LNCAP (cell line): ENCODE results near the gene DOCK2.

Source experiments
- TF ChIP-seq, protein P1 (sequence below): fragments of 450-650 bp; IDR thresholded peaks from 2 replicates; pipeline ENCODE4 v1.5.1; 2017; ENCODE audit warnings: mild to moderate bottlenecking

The DOCK2 gene

DNA sequence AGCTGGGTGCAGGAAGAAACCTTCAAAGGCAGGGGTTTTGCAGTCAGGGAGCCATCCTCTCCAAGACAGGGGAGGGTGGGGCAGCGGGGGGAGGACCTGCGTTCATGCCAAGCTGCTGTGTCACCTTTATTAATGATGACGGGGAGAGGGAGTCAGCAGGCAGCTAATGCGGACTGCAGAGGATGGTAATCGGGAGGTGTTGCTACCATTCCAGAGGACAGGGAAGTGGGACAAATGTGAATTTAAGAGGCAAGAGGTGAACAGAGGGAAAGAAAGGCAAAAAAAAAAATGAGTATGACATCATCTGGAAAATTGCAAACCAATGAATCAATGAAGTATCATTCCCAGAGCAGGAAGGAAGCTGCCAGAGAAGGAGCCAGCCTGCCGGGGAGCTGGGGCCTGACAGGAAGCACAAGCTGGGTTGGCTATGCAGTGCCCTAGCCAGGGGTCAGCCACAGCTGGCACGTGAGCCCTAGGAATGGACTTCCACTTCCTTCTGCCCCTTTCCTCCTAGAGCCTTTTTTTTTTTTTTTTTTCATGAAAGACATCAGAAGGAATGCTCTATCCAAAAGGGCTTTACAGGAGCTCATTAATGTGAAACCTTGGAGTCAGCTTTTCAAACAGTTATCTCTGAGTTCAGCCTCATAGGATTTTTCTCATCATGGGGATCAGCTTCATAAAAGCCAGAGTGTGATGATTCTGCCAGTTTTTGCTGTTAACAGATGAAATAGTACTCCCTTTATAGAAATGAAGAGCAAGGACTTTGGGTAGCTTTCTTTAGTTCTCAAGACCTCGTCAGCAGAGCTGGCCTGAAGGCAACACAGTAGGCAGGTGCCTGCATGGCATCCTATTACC is 334.1 kb downstream of the DOCK2 start:
- TF ChIP-seq, protein P1, sequence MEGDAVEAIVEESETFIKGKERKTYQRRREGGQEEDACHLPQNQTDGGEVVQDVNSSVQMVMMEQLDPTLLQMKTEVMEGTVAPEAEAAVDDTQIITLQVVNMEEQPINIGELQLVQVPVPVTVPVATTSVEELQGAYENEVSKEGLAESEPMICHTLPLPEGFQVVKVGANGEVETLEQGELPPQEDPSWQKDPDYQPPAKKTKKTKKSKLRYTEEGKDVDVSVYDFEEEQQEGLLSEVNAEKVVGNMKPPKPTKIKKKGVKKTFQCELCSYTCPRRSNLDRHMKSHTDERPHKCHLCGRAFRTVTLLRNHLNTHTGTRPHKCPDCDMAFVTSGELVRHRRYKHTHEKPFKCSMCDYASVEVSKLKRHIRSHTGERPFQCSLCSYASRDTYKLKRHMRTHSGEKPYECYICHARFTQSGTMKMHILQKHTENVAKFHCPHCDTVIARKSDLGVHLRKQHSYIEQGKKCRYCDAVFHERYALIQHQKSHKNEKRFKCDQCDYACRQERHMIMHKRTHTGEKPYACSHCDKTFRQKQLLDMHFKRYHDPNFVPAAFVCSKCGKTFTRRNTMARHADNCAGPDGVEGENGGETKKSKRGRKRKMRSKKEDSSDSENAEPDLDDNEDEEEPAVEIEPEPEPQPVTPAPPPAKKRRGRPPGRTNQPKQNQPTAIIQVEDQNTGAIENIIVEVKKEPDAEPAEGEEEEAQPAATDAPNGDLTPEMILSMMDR: no peak

GRCh38 chr5:169971780-169972179 is 334.7 kb downstream of the DOCK2 start:
- TF ChIP-seq, protein P1: no peak

DNA sequence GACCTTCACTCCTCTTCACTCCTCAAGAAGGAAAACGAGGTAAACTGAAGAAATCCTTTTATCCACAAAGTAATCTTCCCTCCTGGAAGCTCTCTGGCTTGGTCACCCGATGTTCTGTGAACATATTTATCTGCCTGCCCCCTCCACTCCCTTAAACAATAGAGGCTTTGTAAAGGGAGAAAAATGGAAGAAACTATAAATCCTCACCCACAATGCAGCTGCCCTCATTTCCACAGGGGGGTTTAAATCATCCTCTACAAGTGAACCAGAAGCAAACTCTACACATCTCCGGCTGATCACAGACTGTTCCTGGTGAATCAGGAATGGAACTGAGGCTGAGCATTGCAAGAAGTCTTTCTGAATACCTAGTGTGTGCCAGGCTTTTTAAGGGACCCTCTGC is 336.0 kb downstream of the DOCK2 start:
- TF ChIP-seq, protein P1: no peak

DNA sequence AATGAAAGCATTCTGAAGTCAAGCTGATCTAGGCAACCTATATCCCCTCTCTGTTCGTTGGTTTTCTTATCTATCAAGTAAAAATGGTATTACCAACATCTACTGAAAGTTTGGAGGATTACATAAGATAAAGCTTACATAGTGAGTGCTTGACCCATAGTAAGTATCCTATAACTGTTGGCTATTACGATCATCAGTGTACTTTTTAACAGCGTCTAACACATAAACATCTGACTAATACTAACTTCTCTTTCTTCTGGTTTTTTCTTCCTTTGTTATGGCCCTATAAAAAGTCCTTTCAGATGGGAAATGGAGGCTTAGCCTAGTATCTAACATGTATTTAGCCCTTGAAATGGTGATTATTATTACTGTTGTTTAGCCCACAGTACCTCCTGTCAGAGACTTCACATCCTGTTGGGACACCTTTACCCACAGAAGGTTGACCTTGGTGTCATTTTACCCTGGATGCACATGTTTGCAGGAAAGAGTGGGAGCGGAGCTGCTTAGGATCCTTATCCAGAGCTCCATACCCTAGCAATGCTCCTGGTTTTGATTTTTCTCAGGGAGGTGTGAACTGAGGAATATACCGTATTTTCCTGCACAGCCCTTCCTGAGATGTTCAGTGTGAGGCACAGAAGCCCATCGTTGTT is 337.2 kb downstream of the DOCK2 start:
- TF ChIP-seq, protein P1: no peak

GRCh38 chr5:169978714-169979113 is 341.6 kb downstream of the DOCK2 start:
- TF ChIP-seq, protein P1: no peak

DNA sequence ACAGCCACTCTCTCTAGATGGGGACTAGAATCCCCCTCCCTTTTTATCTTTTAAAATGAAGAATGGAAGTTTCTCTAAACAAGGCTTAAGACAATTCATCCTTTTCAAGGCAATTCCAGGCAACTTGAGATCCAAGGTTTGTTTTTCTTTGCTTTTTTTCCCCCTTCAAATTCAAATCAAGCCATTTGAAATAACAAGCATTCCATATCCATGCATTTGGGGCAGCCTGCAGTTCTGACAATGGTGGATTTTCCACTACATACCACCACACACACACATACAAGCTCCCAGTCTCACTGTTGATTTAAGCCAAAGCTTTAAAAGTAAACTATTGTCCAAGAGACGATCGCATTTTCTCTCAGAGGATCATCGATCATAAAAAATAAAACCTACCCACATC is 342.8 kb downstream of the DOCK2 start:
- TF ChIP-seq, protein P1: no peak

GRCh38 chr5:169980418-169981053 is 343.5 kb downstream of the DOCK2 start, which contains the start of gene INSYN2B:
Gene INSYN2B, minus strand, starts transcription at chr5:169980495. Its CDS starts 96,597 bp downstream, at chr5:169883898.
- TF ChIP-seq, protein P1: peak; percentile 78
